Measurements from ENCODE around the gene CANX. TPM values are rescaled to one million over a fixed set of nuclear protein-coding genes. Genes with fewer than 3 reads are reported as not detected.
A peak's percentile ranks its signal among the peaks of the same experiment; 100 is the strongest.
"Not testable (repeated sequence)": the region's sequence is repeated elsewhere in the genome, so short reads cannot be mapped to it uniquely, and the experiment has no call there.

Gene CANX
- total RNA-seq, 1 experiment from 2014 or later, result 1,434 TPM

GRCh38 chr5:179680780-179681401 lies 17.9 kb upstream of the CANX start, which contains the start of gene CBY3:
Gene CBY3, minus strand, starts transcription at chr5:179681034. Its CDS starts 116 bp downstream, at chr5:179680918.
- Mint-ChIP-seq H3K4me3 (ENCODE audit: low read depth, unreplicated experiment) (peak within 1 kb of the TSS; percentile 100), H3K36me3 (ENCODE audit: insufficient read depth, unreplicated experiment) (peaks cover 29% of the 10 kb centered on the region), H3K27ac (ENCODE audit: unreplicated experiment) (no peak within 1 kb of the TSS), H3K4me1 (ENCODE audit: low read depth, unreplicated experiment) (peaks cover 31% of the 10 kb centered on the region), H3K27me3 (ENCODE audit: unreplicated experiment) (no peaks in the 10 kb centered on the region), H3K9me3 (ENCODE audit: low read depth, unreplicated experiment) (peaks cover 2% of the 10 kb centered on the region)
- no TSS peak for BruUV-seq (replicated peaks)
- no peak for TF ChIP-seq CTCF (IDR thresholded peaks at IDR 0.05; ENCODE audit: unreplicated experiment)
- CTCF ChIA-PET, result interaction anchor here (1.1 to 1.7 kb wide), 2 partner anchors 11 to 20 kb away, joined by 3 to 6 read pairs; no protein-coding TSS in a partner anchor
- no peak for DNase-seq
- intact Hi-C loops (cut with micrococcal nuclease; ENCODE audit: unreplicated experiment), result no loop called here

GRCh38 chr5:179689212-179689611 lies 9.6 kb upstream of the CANX start:
- CTCF ChIA-PET; intact Hi-C loops (cut with micrococcal nuclease; ENCODE audit: unreplicated experiment); H3K27me3 Mint-ChIP-seq (ENCODE audit: unreplicated experiment): not testable (repeated sequence)

GRCh38 chr5:179694561-179694960 lies 4.2 kb upstream of the CANX start:
- DNase-seq, result no peak
- no peak overlapping the region for H3K27ac Mint-ChIP-seq (ENCODE audit: unreplicated experiment)
- H3K9me3 Mint-ChIP-seq (ENCODE audit: low read depth, unreplicated experiment), result no peaks in the 10 kb centered on the region
- no TSS peak for BruUV-seq (replicated peaks)
- CTCF ChIA-PET, result interaction anchor here (0.7 kb wide), 1 partner anchor 201 kb away, joined by 3 read pairs; no protein-coding TSS in a partner anchor
- no peak for TF ChIP-seq CTCF (IDR thresholded peaks at IDR 0.05; ENCODE audit: unreplicated experiment)
- intact Hi-C loops (cut with micrococcal nuclease; ENCODE audit: unreplicated experiment), result loop anchor here (10.0 kb wide), 1 partner anchor 140 kb away; the partner anchor contains the start of gene RUFY1
- H3K36me3 Mint-ChIP-seq (ENCODE audit: insufficient read depth, unreplicated experiment), result peaks cover 24% of the 10 kb centered on the region
- H3K4me1 Mint-ChIP-seq (ENCODE audit: low read depth, unreplicated experiment), result peaks cover 20% of the 10 kb centered on the region
- H3K27me3 Mint-ChIP-seq (ENCODE audit: unreplicated experiment), result no peaks in the 10 kb centered on the region
- H3K4me3 Mint-ChIP-seq (ENCODE audit: low read depth, unreplicated experiment), result no peak overlapping the region

More at GRCh38 chr5:179689212-179689611, 9.6 kb upstream of the CANX start:
- not testable (repeated sequence) for H3K36me3 Mint-ChIP-seq (ENCODE audit: insufficient read depth, unreplicated experiment); H3K4me1 Mint-ChIP-seq (ENCODE audit: low read depth, unreplicated experiment); DNase-seq; H3K9me3 Mint-ChIP-seq (ENCODE audit: low read depth, unreplicated experiment); H3K4me3 Mint-ChIP-seq (ENCODE audit: low read depth, unreplicated experiment); H3K27ac Mint-ChIP-seq (ENCODE audit: unreplicated experiment); BruUV-seq (replicated peaks)

- H3K27ac Mint-ChIP-seq (ENCODE audit: unreplicated experiment), result peak overlapping the region; percentile 10
- no peaks in the 10 kb centered on the region for H3K9me3 Mint-ChIP-seq (ENCODE audit: low read depth, unreplicated experiment)
- no peak for DNase-seq
- H3K4me1 Mint-ChIP-seq (ENCODE audit: low read depth, unreplicated experiment), result peaks cover 20% of the 10 kb centered on the region
- no TSS peak for BruUV-seq (replicated peaks)
- H3K27me3 Mint-ChIP-seq (ENCODE audit: unreplicated experiment), result no peaks in the 10 kb centered on the region
- TF ChIP-seq CTCF (IDR thresholded peaks at IDR 0.05; ENCODE audit: unreplicated experiment), result no peak
- no peak overlapping the region for H3K4me3 Mint-ChIP-seq (ENCODE audit: low read depth, unreplicated experiment)
- peaks cover 44% of the 10 kb centered on the region for H3K36me3 Mint-ChIP-seq (ENCODE audit: insufficient read depth, unreplicated experiment)
- CTCF ChIA-PET, result no interaction called here
- intact Hi-C loops (cut with micrococcal nuclease; ENCODE audit: unreplicated experiment), result loop anchor here (5.0 to 10.0 kb wide), 2 partner anchors 36 to 142 kb away; partner anchors contain the start of genes MAML1 and RUFY1
These were observed 2.2 kb upstream of the CANX start for GRCh38 chr5:179696603-179697002.

- Mint-ChIP-seq H3K4me3 (ENCODE audit: low read depth, unreplicated experiment) (peak overlapping the region; percentile 98), H3K4me1 (ENCODE audit: low read depth, unreplicated experiment) (peaks cover 22% of the 10 kb centered on the region), H3K9me3 (ENCODE audit: low read depth, unreplicated experiment) (no peaks in the 10 kb centered on the region), H3K27me3 (ENCODE audit: unreplicated experiment) (no peaks in the 10 kb centered on the region), H3K36me3 (ENCODE audit: insufficient read depth, unreplicated experiment) (peaks cover 49% of the 10 kb centered on the region), H3K27ac (ENCODE audit: unreplicated experiment) (peak overlapping the region; percentile 99)
- BruUV-seq (replicated peaks), result no TSS peak
- CTCF ChIA-PET, result no interaction called here
- no peak for DNase-seq
- intact Hi-C loops (cut with micrococcal nuclease; ENCODE audit: unreplicated experiment), result loop anchor here (5.0 to 10.0 kb wide), 2 partner anchors 35 to 142 kb away; partner anchors contain the start of genes MAML1 and RUFY1
- TF ChIP-seq CTCF (IDR thresholded peaks at IDR 0.05; ENCODE audit: unreplicated experiment), result no peak
These were observed 1.7 kb upstream of the CANX start for GRCh38 chr5:179697108-179697507.

- Mint-ChIP-seq H3K4me3 (ENCODE audit: low read depth, unreplicated experiment) (peak overlapping the region; percentile 98), H3K4me1 (ENCODE audit: low read depth, unreplicated experiment) (peaks cover 26% of the 10 kb centered on the region), H3K27ac (ENCODE audit: unreplicated experiment) (peak overlapping the region; percentile 99), H3K36me3 (ENCODE audit: insufficient read depth, unreplicated experiment) (peaks cover 54% of the 10 kb centered on the region)
- intact Hi-C loops (cut with micrococcal nuclease; ENCODE audit: unreplicated experiment), result loop anchor here (5.0 to 10.0 kb wide), 2 partner anchors 35 to 143 kb away; partner anchors contain the start of genes MAML1 and RUFY1
- CTCF ChIA-PET; BruUV-seq (replicated peaks); H3K27me3 Mint-ChIP-seq (ENCODE audit: unreplicated experiment); DNase-seq; H3K9me3 Mint-ChIP-seq (ENCODE audit: low read depth, unreplicated experiment): not testable (repeated sequence)
These were observed 1.2 kb upstream of the CANX start for GRCh38 chr5:179697543-179697942.

Measured in Calu3 (cell line).